OCI-LY7 (cell line): ENCODE measurements around the gene ZDHHC14.

ENCODE experiments used
- CTCF ChIP-seq: fragments of 200-600 bp; sonication (generic); conservative IDR thresholded peaks from 2 replicates; pipeline ENCODE4 v1.5.1; 2014; ENCODE audit warnings: mild to moderate bottlenecking, antibody characterized with exemption, low read length, moderate library complexity, mixed read lengths
- EZH2phosphoT487 ChIP-seq: fragments of 200-600 bp; sonication (generic); IDR thresholded peaks from 2 replicates; pipeline ENCODE4 v1.6.1; 2018; ENCODE audit warnings: low read depth, borderline replicate concordance, mild to moderate bottlenecking, mixed run types, antibody characterized with exemption, low read length, moderate library complexity, mixed read lengths

GRCh38 chr6:157403686-157404051 lies 22.7 kb downstream of the ZDHHC14 start:
- TF ChIP-seq CTCF (no peak), EZH2phosphoT487 (no peak)
